Endothelial cell of coronary artery (primary cell): ENCODE results near the gene LRRC41. TPM values are rescaled to one million over a fixed set of nuclear protein-coding genes. Genes with fewer than 3 reads are reported as not detected.

Source experiments
- total RNA-seq: library from RNA; depleted of rRNA; stranded (reverse); fragments of >200 nt; gene quantifications from 2 replicates; pipeline ENCODE4 v1.2.3, GENCODE V29; 2014

The LRRC41 gene, protein sequence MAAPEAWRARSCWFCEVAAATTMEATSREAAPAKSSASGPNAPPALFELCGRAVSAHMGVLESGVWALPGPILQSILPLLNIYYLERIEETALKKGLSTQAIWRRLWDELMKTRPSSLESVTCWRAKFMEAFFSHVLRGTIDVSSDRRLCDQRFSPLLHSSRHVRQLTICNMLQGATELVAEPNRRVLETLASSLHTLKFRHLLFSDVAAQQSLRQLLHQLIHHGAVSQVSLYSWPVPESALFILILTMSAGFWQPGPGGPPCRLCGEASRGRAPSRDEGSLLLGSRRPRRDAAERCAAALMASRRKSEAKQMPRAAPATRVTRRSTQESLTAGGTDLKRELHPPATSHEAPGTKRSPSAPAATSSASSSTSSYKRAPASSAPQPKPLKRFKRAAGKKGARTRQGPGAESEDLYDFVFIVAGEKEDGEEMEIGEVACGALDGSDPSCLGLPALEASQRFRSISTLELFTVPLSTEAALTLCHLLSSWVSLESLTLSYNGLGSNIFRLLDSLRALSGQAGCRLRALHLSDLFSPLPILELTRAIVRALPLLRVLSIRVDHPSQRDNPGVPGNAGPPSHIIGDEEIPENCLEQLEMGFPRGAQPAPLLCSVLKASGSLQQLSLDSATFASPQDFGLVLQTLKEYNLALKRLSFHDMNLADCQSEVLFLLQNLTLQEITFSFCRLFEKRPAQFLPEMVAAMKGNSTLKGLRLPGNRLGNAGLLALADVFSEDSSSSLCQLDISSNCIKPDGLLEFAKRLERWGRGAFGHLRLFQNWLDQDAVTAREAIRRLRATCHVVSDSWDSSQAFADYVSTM
- 45.4 and 60.4 TPM in 2 replicates for total RNA-seq

GRCh38 chr1:46303038-46303871, at the start of gene LRRC41, which contains the start of gene UQCRH:
Gene LRRC41, minus strand, starts transcription at chr1:46303616. Its CDS starts 294 bp downstream, at chr1:46303322.
Gene UQCRH, plus strand, starts transcription at chr1:46303698. Its CDS starts 69 bp downstream, at chr1:46303767.

DNA sequence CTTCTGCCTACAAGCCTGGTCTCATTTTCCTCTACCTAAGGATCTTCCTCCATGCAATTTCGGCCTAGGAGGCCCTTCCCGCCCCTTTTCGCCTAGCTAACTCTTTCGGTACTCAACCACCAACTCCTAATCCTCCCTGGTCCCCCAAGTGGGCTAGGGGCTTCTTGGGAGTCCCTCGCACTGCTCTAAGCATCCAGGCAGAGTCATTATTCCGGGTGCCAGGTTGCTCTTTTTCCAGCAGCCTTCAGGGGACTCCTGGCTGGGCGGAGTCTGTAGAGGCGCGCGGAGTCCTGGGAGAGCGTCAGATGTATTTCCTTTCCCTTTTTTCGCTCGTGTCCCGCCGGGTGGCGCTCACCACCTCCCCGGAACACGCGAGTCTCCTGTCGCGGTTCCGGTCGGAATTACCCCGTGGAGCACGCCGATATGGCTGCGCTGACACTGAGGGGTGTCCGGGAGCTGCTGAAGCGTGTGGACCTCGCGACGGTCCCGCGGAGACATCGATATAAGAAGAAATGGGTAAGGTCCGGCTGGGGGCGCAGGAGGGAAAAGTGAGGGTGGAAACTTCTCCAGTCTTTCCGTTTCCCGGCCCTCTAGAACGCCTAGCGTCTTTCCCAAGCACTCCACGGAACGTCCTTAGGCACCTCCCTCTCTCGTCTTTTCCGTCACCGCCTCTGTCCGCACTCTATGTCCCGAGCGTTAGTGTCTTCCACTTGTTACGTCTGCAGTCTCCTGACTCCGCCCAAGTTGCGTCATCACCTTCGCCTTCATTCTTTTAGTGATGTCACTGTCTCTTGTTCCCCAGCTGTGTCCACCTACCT, 37.2 kb upstream of the LRRC41 start, which contains the start of gene NSUN4:
NSUN4 (plus strand) TSS at position 404 of the 818 bp plus-strand sequence; CDS start at position 424, 20 bp downstream.

GRCh38 chr1:46247436-46248121, 55.8 kb downstream of the LRRC41 start, which contains the start of gene RAD54L:
Gene RAD54L, plus strand, starts transcription at chr1:46247763. Its CDS starts 643 bp downstream, at chr1:46248406.

Other genes with a start within 250 kb of the LRRC41 start
- 7.0 and 17.9 TPM in 2 replicates for gene PIK3R3, start 171.0 kb downstream of the LRRC41 start, total RNA-seq
- 0.45 and 0.56 TPM in 2 replicates for gene TSPAN1, start 128.5 kb downstream of the LRRC41 start, total RNA-seq
- not detected in 2 replicates for gene P3R3URF, start 127.1 kb downstream of the LRRC41 start, total RNA-seq
- 29.3 and 48.8 TPM in 2 replicates for gene POMGNT1, start 105.2 kb downstream of the LRRC41 start, total RNA-seq
- gene LURAP1, start 100.3 kb downstream of the LRRC41 start, total RNA-seq, result 0.81 and 3.6 TPM in 2 replicates
- gene RAD54L, start 55.9 kb downstream of the LRRC41 start, total RNA-seq, result 2.4 and 3.8 TPM in 2 replicates
- 781 and 845 TPM in 2 replicates for gene UQCRH, start 82 bp upstream of the LRRC41 start, total RNA-seq
- gene NSUN4, start 37.2 kb upstream of the LRRC41 start, total RNA-seq, result 11.5 and 16.3 TPM in 2 replicates
- gene FAAH, start 90.7 kb upstream of the LRRC41 start, total RNA-seq, result 0.27 and 0.75 TPM in 2 replicates
- gene DMBX1, start 186.2 kb upstream of the LRRC41 start, total RNA-seq, result not detected in 2 replicates
- not detected in 2 replicates for gene KNCN, start 248.0 kb upstream of the LRRC41 start, total RNA-seq